GM23338 (cell line): ENCODE measurements around the gene ASPDH. TPM values are rescaled to one million over a fixed set of nuclear protein-coding genes. Genes with fewer than 3 reads are reported as not detected.

Experiments
- ATAC-seq: fragments of 200-7000 bp; cut with Tn5 transposase; 3 replicates; pipeline ENCODE4 v1.9.1; 2020
- DNase-seq: peaks from one replicate; pipeline ENCODE4 v3.0.0-alpha.2; 2015; ENCODE audit warnings: low spot score
- H2AFZ ChIP-seq: fragments of 200-600 bp; sonication (generic); 2 replicates; pipeline ENCODE4 v1.8.0; 2016; ENCODE audit warnings: antibody characterized with exemption, mild to moderate bottlenecking, moderate library complexity
- H3F3A ChIP-seq: fragments of 200-600 bp; sonication (generic); replicated peaks from 2 replicates; pipeline ENCODE4 v1.8.0; 2017; ENCODE audit warnings: antibody characterized with exemption, mixed run types, low read depth
- H3K27ac ChIP-seq: fragments of 200-600 bp; sonication (generic); 2 replicates; pipeline ENCODE4 v1.6.1; 2016; ENCODE audit warnings: low read depth
- H3K27me3 ChIP-seq: fragments of 200-600 bp; sonication (generic); 2 replicates; pipeline ENCODE4 v1.8.0; 2016; ENCODE audit warnings: mild to moderate bottlenecking, mixed run types, moderate library complexity; ENCODE audit not compliant: insufficient read depth
- H3K36me3 ChIP-seq: fragments of 200-600 bp; sonication (generic); 2 replicates; pipeline ENCODE4 v1.8.0; 2016; ENCODE audit warnings: mild to moderate bottlenecking; ENCODE audit not compliant: insufficient read depth
- H3K4me1 ChIP-seq: fragments of 200-600 bp; sonication (generic); 2 replicates; pipeline ENCODE4 v1.8.0; 2016; ENCODE audit warnings: mild to moderate bottlenecking, moderate library complexity; ENCODE audit not compliant: insufficient read depth
- H3K4me2 ChIP-seq: fragments of 200-600 bp; sonication (generic); 2 replicates; pipeline ENCODE4 v1.7.1; 2017; ENCODE audit warnings: mixed run types
- H3K4me3 ChIP-seq: fragments of 200-600 bp; sonication (generic); 2 replicates; pipeline ENCODE4 v1.6.1; 2016; ENCODE audit warnings: mixed run types
- H3K79me2 ChIP-seq: fragments of 200-600 bp; sonication (generic); replicated peaks from 2 replicates; pipeline ENCODE4 v1.8.0; 2017; ENCODE audit warnings: mild to moderate bottlenecking; ENCODE audit not compliant: insufficient read depth
- H3K9me2 ChIP-seq: fragments of 200-600 bp; sonication (generic); 2 replicates; pipeline ENCODE4 v1.8.0; 2017; ENCODE audit not compliant: insufficient read depth
- H4K20me1 ChIP-seq: fragments of 200-600 bp; sonication (generic); replicated peaks from 2 replicates; pipeline ENCODE4 v1.8.0; 2017; ENCODE audit warnings: mild to moderate bottlenecking; ENCODE audit not compliant: insufficient read depth
- H3K27ac Mint-ChIP-seq: 2 replicates; pipeline ENCODE4 v1.8.0; 2020; ENCODE audit warnings: inconsistent platforms, mild to moderate bottlenecking, moderate library complexity, mixed read lengths
- H3K27me3 Mint-ChIP-seq: 3 replicates; pipeline ENCODE4 v1.8.0; 2022; ENCODE audit warnings: low read depth, mild to moderate bottlenecking, moderate library complexity, mixed read lengths, inconsistent platforms; ENCODE audit not compliant: insufficient read depth, poor library complexity
- H3K36me3 Mint-ChIP-seq: 3 replicates; pipeline ENCODE4 v1.8.0; 2021; ENCODE audit warnings: low read depth, mild to moderate bottlenecking, inconsistent platforms, moderate library complexity, mixed read lengths
- H3K4me1 Mint-ChIP-seq: 3 replicates; pipeline ENCODE4 v1.8.0; 2020; ENCODE audit warnings: mild to moderate bottlenecking, inconsistent platforms, mixed read lengths
- H3K4me3 Mint-ChIP-seq: 3 replicates; pipeline ENCODE4 v1.8.0; 2021; ENCODE audit warnings: moderate library complexity, mild to moderate bottlenecking, inconsistent platforms, mixed read lengths
- H3K9me3 Mint-ChIP-seq: 3 replicates; pipeline ENCODE4 v1.8.0; 2020; ENCODE audit warnings: moderate library complexity, mild to moderate bottlenecking, inconsistent platforms, mixed read lengths
- CREB1 ChIP-seq: fragments of 250-450 bp; sonication (Bioruptor Pico); IDR thresholded peaks from 2 replicates; pipeline ENCODE4 v1.5.0; 2020; ENCODE audit warnings: low read depth, mild to moderate bottlenecking, moderate library complexity
- CTCF ChIP-seq, 2 experiments: fragments of 200-600 bp in 1 of 2; sonication (generic) in 1 of 2; conservative IDR thresholded peaks; 2 replicates each; pipeline versions ENCODE4 v1.5.1 to v1.6.1; 2016 to 2017; ENCODE audit warnings: antibody characterized with exemption in 2 of 2, low read depth in 2 of 2, mild to moderate bottlenecking in 2 of 2, moderate library complexity in 1 of 2
- EZH2 ChIP-seq: fragments of 200-600 bp; sonication (generic); IDR thresholded peaks from one replicate; pipeline ENCODE4 v1.8.0; 2017; ENCODE audit warnings: antibody characterized with exemption, mild to moderate bottlenecking, low read depth; ENCODE audit not compliant: unreplicated experiment
- EZH2phosphoT487 ChIP-seq: fragments of 200-600 bp; sonication (generic); IDR thresholded peaks from one replicate; pipeline ENCODE4 v1.8.1; 2018; ENCODE audit warnings: antibody characterized with exemption; ENCODE audit not compliant: unreplicated experiment
- JUNB ChIP-seq: IDR thresholded peaks from one replicate; pipeline ENCODE4 v1.6.1; 2016; ENCODE audit warnings: antibody characterized with exemption; ENCODE audit not compliant: unreplicated experiment
- NANOG ChIP-seq: IDR thresholded peaks from 2 replicates; pipeline ENCODE4 v1.6.1; 2016; ENCODE audit warnings: antibody characterized with exemption, borderline replicate concordance
- POLR2AphosphoS5 ChIP-seq: IDR thresholded peaks from 2 replicates; pipeline ENCODE4 v1.6.1; 2016; ENCODE audit warnings: antibody characterized with exemption, low read depth
- REST ChIP-seq: IDR thresholded peaks from one replicate; pipeline ENCODE4 v1.6.1; 2018; ENCODE audit warnings: antibody characterized with exemption; ENCODE audit not compliant: unreplicated experiment
- STAT1 ChIP-seq: IDR thresholded peaks from one replicate; pipeline ENCODE4 v1.6.1; 2016; ENCODE audit warnings: antibody characterized with exemption; ENCODE audit not compliant: unreplicated experiment
- ZNF114 ChIP-seq: fragments of 250-450 bp; sonication (Bioruptor Pico); IDR thresholded peaks from 2 replicates; pipeline ENCODE4 v1.5.0; 2020; ENCODE audit warnings: mild to moderate bottlenecking, moderate library complexity
- ZNF331 ChIP-seq: fragments of 250-450 bp; sonication (Bioruptor Pico); IDR thresholded peaks from 2 replicates; pipeline ENCODE4 v1.5.0; 2020; ENCODE audit warnings: low read depth, mild to moderate bottlenecking, moderate library complexity
- ZNF462 ChIP-seq: fragments of 250-450 bp; sonication (Bioruptor Pico); IDR thresholded peaks from 2 replicates; pipeline ENCODE4 v1.5.0; 2020; ENCODE audit warnings: mild to moderate bottlenecking, moderate library complexity
- polyA plus RNA-seq: library from polyadenylated mRNA; unstranded; fragments of >200 nt; fragmentation: Nextera tagmentation; extraction: Ambion mirVana; gene quantifications from 2 replicates; pipeline ENCODE4 v1.2.1, GENCODE V29; 2016
- total RNA-seq: library from RNA; depleted of rRNA; stranded (reverse); fragments of >200 nt; shearing (Covaris generic); gene quantifications from 2 replicates; pipeline ENCODE4 v1.2.3, GENCODE V29; 2014
- TF ChIP-seq, protein P1 (sequence below): IDR thresholded peaks from 2 replicates; pipeline ENCODE4 v1.6.1; 2016; ENCODE audit warnings: antibody characterized with exemption

The ASPDH gene
- total and polyA plus RNA-seq, 2 experiments from 2014 or later: not detected

GRCh38 chr19:50537306-50537685, 23.6 kb upstream of the ASPDH start:
- Histone ChIP-seq H3K27me3 (no peaks in the 10 kb centered on the region), H3K4me2 (no peak overlapping the region), H2AFZ (no peak overlapping the region), H4K20me1 (no peaks in the 10 kb centered on the region), H3K4me3 (no peak overlapping the region), H3K27ac (no peak overlapping the region), H3K9me2 (0 out of 2 replicates have a peak, but pooled peaks cover 3% of the 10 kb centered on the region), H3F3A (no peaks in the 10 kb centered on the region; the same call in 1 of the 2 replicates), H3K79me2 (no peaks in the 10 kb centered on the region), H3K36me3 (no peaks in the 10 kb centered on the region), H3K4me1 (no peaks in the 10 kb centered on the region)
- ATAC-seq (no peak), DNase-seq (no peak)
- no peak overlapping the region for H3K27ac Mint-ChIP-seq
- TF ChIP-seq ZNF462 (no peak), POLR2AphosphoS5 (no peak), ZNF331 (CRISPR knock-in tag) (no peak), CTCF (conservative IDR thresholded peaks at IDR 0.05; ENCODE audit: low read depth in 2 of 2) (no peak), STAT1 (no peak), ZNF114 (no peak), CREB1 (no peak), EZH2phosphoT487 (no peak), REST (no peak), NANOG (no peak), JUNB (no peak), EZH2 (no peak)
- TF ChIP-seq, protein P1, sequence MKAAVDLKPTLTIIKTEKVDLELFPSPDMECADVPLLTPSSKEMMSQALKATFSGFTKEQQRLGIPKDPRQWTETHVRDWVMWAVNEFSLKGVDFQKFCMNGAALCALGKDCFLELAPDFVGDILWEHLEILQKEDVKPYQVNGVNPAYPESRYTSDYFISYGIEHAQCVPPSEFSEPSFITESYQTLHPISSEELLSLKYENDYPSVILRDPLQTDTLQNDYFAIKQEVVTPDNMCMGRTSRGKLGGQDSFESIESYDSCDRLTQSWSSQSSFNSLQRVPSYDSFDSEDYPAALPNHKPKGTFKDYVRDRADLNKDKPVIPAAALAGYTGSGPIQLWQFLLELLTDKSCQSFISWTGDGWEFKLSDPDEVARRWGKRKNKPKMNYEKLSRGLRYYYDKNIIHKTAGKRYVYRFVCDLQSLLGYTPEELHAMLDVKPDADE: no peak
- H3K27me3 Mint-ChIP-seq: peaks cover 2% of the 10 kb centered on the region
- H3K4me3 Mint-ChIP-seq: no peak overlapping the region
- peaks cover 37% of the 10 kb centered on the region for H3K36me3 Mint-ChIP-seq
- peaks cover 93% of the 10 kb centered on the region for H3K9me3 Mint-ChIP-seq
- H3K4me1 Mint-ChIP-seq: no peaks in the 10 kb centered on the region
